HG03196 (cell line): Measurements from ENCODE around the gene PLEKHO2.

Experiments used
- ATAC-seq: cut with Tn5 transposase; IDR thresholded peaks from one replicate; pipeline ENCODE4 v1.9.1; 2021; ENCODE audit not compliant: unreplicated experiment

PLEKHO2 gene

GRCh38 chr15:64891561-64891960 is 49.8 kb downstream of the PLEKHO2 start:
- no peak for ATAC-seq

GRCh38 chr15:64892847-64893403 is 51.2 kb downstream of the PLEKHO2 start:
- ATAC-seq: no peak

- ATAC-seq: peak; percentile 56
Measured at GRCh38 chr15:64893481-64894394, 52.0 kb downstream of the PLEKHO2 start.

- peak; percentile 21 for ATAC-seq
Measured at GRCh38 chr15:64894395-64895056, 52.8 kb downstream of the PLEKHO2 start.

GRCh38 chr15:64895285-64896065 is 53.8 kb downstream of the PLEKHO2 start:
- ATAC-seq: peak; percentile 30

- ATAC-seq: no peak
Measured at GRCh38 chr15:64896371-64897069, 54.8 kb downstream of the PLEKHO2 start.

- ATAC-seq: no peak
Measured at GRCh38 chr15:64897345-64897985, 55.8 kb downstream of the PLEKHO2 start.

- ATAC-seq: no peak
Measured at GRCh38 chr15:64898406-64898805, 56.7 kb downstream of the PLEKHO2 start.

GRCh38 chr15:64901141-64901540 is 59.4 kb downstream of the PLEKHO2 start:
- no peak for ATAC-seq

GRCh38 chr15:64901914-64902313 is 60.2 kb downstream of the PLEKHO2 start:
- ATAC-seq: no peak

- ATAC-seq: no peak
Measured at GRCh38 chr15:64902863-64903262, 61.1 kb downstream of the PLEKHO2 start.

- ATAC-seq: no peak
Measured at GRCh38 chr15:64903326-64903950, 61.7 kb downstream of the PLEKHO2 start.

- ATAC-seq: no peak
Measured at GRCh38 chr15:64904189-64904588, 62.5 kb downstream of the PLEKHO2 start.

- ATAC-seq: peak; percentile 59
Measured at GRCh38 chr15:64905119-64905831, 63.6 kb downstream of the PLEKHO2 start.

GRCh38 chr15:64905941-64906340 is 64.2 kb downstream of the PLEKHO2 start:
- ATAC-seq: no peak

GRCh38 chr15:64906402-64906801 is 64.7 kb downstream of the PLEKHO2 start:
- ATAC-seq: no peak

GRCh38 chr15:64907991-64908390 is 66.3 kb downstream of the PLEKHO2 start:
- no peak for ATAC-seq

- no peak for ATAC-seq
Measured at GRCh38 chr15:64909546-64909945, 67.8 kb downstream of the PLEKHO2 start.
